B cell (primary cell): Measurements from ENCODE around the gene TTC6. TPM values are rescaled to one million over a fixed set of nuclear protein-coding genes. Genes with fewer than 3 reads are reported as not detected.

Experiments used
- ATAC-seq: fragments of 200-7000 bp; cut with Tn5 transposase; one replicate; pipeline ENCODE4 v1.10.0; 2021; ENCODE audit warnings: low read depth, mild to moderate bottlenecking, moderate number of reproducible peaks, moderate library complexity
- CTCF ChIA-PET: fragments of 350-600 bp; sonication (Branson Sonifier 250); formaldehyde crosslinking; loops from one replicate; lab custom pipeline; 2021; ENCODE audit warnings: antibody characterized with exemption, inconsistent platforms; lab: Charles Lee
- POLR2A ChIA-PET: fragments of 350-600 bp; sonication (Branson Sonifier 250); formaldehyde crosslinking; loops from one replicate; lab custom pipeline; 2021; ENCODE audit warnings: antibody characterized with exemption; lab: Charles Lee
- DNase-seq: peaks from one replicate; pipeline ENCODE4 v3.0.0; 2013
- H2AFZ ChIP-seq: 2 replicates; pipeline ENCODE4 v1.6.1; 2012; ENCODE audit warnings: mild to moderate bottlenecking, low read depth, low read length; ENCODE audit not compliant: insufficient read depth, poor library complexity, severe bottlenecking
- H3K27ac ChIP-seq, 2 donors: 1 replicate in 1 of 2; 2 replicates in 1 of 2; pipeline ENCODE4 v1.5.1; 2012 to 2013; ENCODE audit warnings: low read length in 2 of 2, mild to moderate bottlenecking in 2 of 2, moderate library complexity in 1 of 2
- H3K27me3 ChIP-seq, 4 experiments: fragments of 200-600 bp in 1 of 4; sonication (generic) in 1 of 4; replicated peaks in 1 of 4; 1 replicate in 2 of 4; 2 replicates in 2 of 4; pipeline versions ENCODE4 v1.6.1 to v1.7.0; 2013 to 2016; ENCODE audit warnings: low read length in 3 of 4, mild to moderate bottlenecking in 2 of 4, mixed read lengths in 1 of 4, moderate library complexity in 1 of 4; ENCODE audit not compliant: insufficient read depth in 4 of 4, control insufficient read depth in 3 of 4; ENCODE audit errors: control extremely low read depth in 1 of 4
- H3K36me3 ChIP-seq, 2 experiments: replicated peaks in 1 of 2; 1 replicate in 1 of 2; 2 replicates in 1 of 2; pipeline versions ENCODE4 v1.6.1 to v1.7.1; 2013; ENCODE audit warnings: low read length in 1 of 2; ENCODE audit not compliant: insufficient read depth in 2 of 2, control insufficient read depth in 1 of 2; ENCODE audit errors: control extremely low read depth in 1 of 2, extremely low read depth in 1 of 2
- H3K4me1 ChIP-seq, 2 donors: fragments of 200-600 bp in 1 of 2; sonication (generic) in 1 of 2; 1 replicate in 1 of 2; 2 replicates in 1 of 2; pipeline versions ENCODE4 v1.5.1 to v1.6.1; 2013 to 2017; ENCODE audit warnings: low read length in 2 of 2; ENCODE audit not compliant: control insufficient read depth in 2 of 2, insufficient read depth in 2 of 2
- H3K4me2 ChIP-seq: replicated peaks from 2 replicates; pipeline ENCODE3; 2012; ENCODE audit warnings: mild to moderate bottlenecking, low read depth, low read length; ENCODE audit not compliant: poor library complexity, severe bottlenecking
- H3K4me3 ChIP-seq, 5 experiments: fragments of 200-600 bp in 1 of 5; sonication (generic) in 1 of 5; 1 replicate in 3 of 5; 2 replicates in 2 of 5; pipeline versions ENCODE4 v1.5.1 to v1.7.0; 2011 to 2016; ENCODE audit warnings: low read length in 4 of 5, mild to moderate bottlenecking in 4 of 5, low read depth in 2 of 5, control low read depth in 1 of 5, moderate library complexity in 1 of 5; ENCODE audit not compliant: insufficient read depth in 1 of 5; ENCODE audit errors: control extremely low read depth in 1 of 5, extremely low read depth in 1 of 5
- H3K79me2 ChIP-seq: fragments of 200-600 bp; sonication (generic); one replicate; pipeline ENCODE4 v1.6.0; 2016; ENCODE audit warnings: low read length; ENCODE audit not compliant: control insufficient read depth, insufficient read depth
- H3K9ac ChIP-seq: fragments of 200-600 bp; sonication (generic); 2 replicates; pipeline ENCODE4 v1.6.1; 2017; ENCODE audit warnings: mild to moderate bottlenecking, low read length, moderate library complexity
- H3K9me3 ChIP-seq, 3 donors: one replicate each; pipeline versions ENCODE4 v1.6.1 to v1.7.1; 2013; ENCODE audit warnings: low read length in 2 of 3; ENCODE audit not compliant: control insufficient read depth in 2 of 3, insufficient read depth in 1 of 3; ENCODE audit errors: control extremely low read depth in 1 of 3
- H4K20me1 ChIP-seq: 2 replicates; pipeline ENCODE4 v1.6.0; 2012; ENCODE audit warnings: mild to moderate bottlenecking, low read length; ENCODE audit not compliant: insufficient read depth, control insufficient read depth, poor library complexity, severe bottlenecking
- H3K27ac Mint-ChIP-seq: one replicate; pipeline ENCODE4 v1.8.0; 2021; ENCODE audit warnings: mixed read lengths
- H3K27me3 Mint-ChIP-seq: one replicate; pipeline ENCODE4 v1.8.0; 2021; ENCODE audit warnings: mixed read lengths
- H3K4me1 Mint-ChIP-seq: one replicate; pipeline ENCODE4 v1.8.0; 2021; ENCODE audit warnings: mixed read lengths
- H3K4me3 Mint-ChIP-seq: one replicate; pipeline ENCODE4 v1.8.0; 2021; ENCODE audit warnings: mixed read lengths
- H3K9me3 Mint-ChIP-seq: one replicate; pipeline ENCODE4 v1.8.0; 2022; ENCODE audit warnings: mixed read lengths; ENCODE audit not compliant: insufficient read depth
- CTCF ChIP-seq: fragments of 200-600 bp; IDR thresholded peaks from one replicate; pipeline ENCODE4 v1.8.0; 2022; ENCODE audit warnings: antibody characterized with exemption, mild to moderate bottlenecking
- EZH2 ChIP-seq: IDR thresholded peaks from 2 replicates; pipeline ENCODE4 v1.6.1; 2012; ENCODE audit warnings: borderline replicate concordance, low read depth, mild to moderate bottlenecking, moderate library complexity, low read length; ENCODE audit not compliant: insufficient read depth, poor library complexity, severe bottlenecking
- WGBS: methylation state at CpG from one replicate; pipeline ENCODE4 v1.1.5; 2013; ENCODE audit warnings: missing lambda C conversion rate; ENCODE audit not compliant: insufficient coverage; 5-methylcytosine and 5-hydroxymethylcytosine counted together
- intact Hi-C: fragments of 100-400 bp; cut with micrococcal nuclease; formaldehyde crosslinking; loops from one replicate; pipeline ENCODE4 v1.10.0; 2022
- polyA plus RNA-seq: library from polyadenylated mRNA; depleted of rRNA; stranded (reverse); fragments of >200 nt; gene quantifications from 2 replicates; pipeline ENCODE4 v1.2.3, GENCODE V29; 2012
- total RNA-seq, 2 donors: library from RNA; stranded (reverse); fragments of 120-200 nt in 1 of 2; gene quantifications; 1 replicate in 1 of 2; 2 replicates in 1 of 2; pipeline versions ENCODE4 v1.2.3 to v1.2.4, GENCODE V29; 2013 to 2022

Gene TTC6
- total and polyA plus RNA-seq, 2 donors (not counting 1 experiment from before 2014, with no cell fraction given) = not detected

GRCh38 chr14:37597538-37597913 lies 2.1 kb downstream of the TTC6 start:
- no peak overlapping the region for H3K4me3 ChIP-seq
- H3K27ac Mint-ChIP-seq = no peak overlapping the region
- H3K9ac ChIP-seq = no peak overlapping the region
- ATAC-seq = no peak
- no peak overlapping the region for H3K27ac ChIP-seq
- POLR2A ChIA-PET = no interaction called here
- no peak for TF ChIP-seq EZH2
- TF ChIP-seq CTCF = no peak
- peaks cover 13% of the 10 kb centered on the region for H3K4me1 Mint-ChIP-seq
- H3K27me3 ChIP-seq = peaks cover 1 to 82% (median 50%) of the 10 kb centered on the region in 4 experiments
- peaks cover 0 to 50% (median 2%) of the 10 kb centered on the region in 3 donors for H3K9me3 ChIP-seq
- DNase-seq = no peak
- peaks cover 13 to 26% of the 10 kb centered on the region in 2 donors for H3K4me1 ChIP-seq
- no peaks in the 10 kb centered on the region for H4K20me1 ChIP-seq
- intact Hi-C loops = no loop called here
- H3K27me3 Mint-ChIP-seq = peaks cover 75% of the 10 kb centered on the region
- peaks cover under 1% of the 10 kb centered on the region for H3K9me3 Mint-ChIP-seq
- H3K4me2 ChIP-seq = no peak overlapping the region
- H3K36me3 ChIP-seq = no peaks in the 10 kb centered on the region
- CTCF ChIA-PET = no interaction called here
- WGBS = 18% methylated on average over 18 of the region's 20 CpGs
- no peak overlapping the region for H2AFZ ChIP-seq
- H3K4me3 Mint-ChIP-seq = no peak overlapping the region
- no peaks in the 10 kb centered on the region for H3K79me2 ChIP-seq

GRCh38 chr14:37597914-37598746 lies 2.7 kb downstream of the TTC6 start:
- DNase-seq = no peak
- Histone ChIP-seq H3K79me2 (no peaks in the 10 kb centered on the region), H3K36me3 (no peaks in the 10 kb centered on the region), H3K4me2 (peak overlapping the region; percentile 34), H3K9me3 (peaks cover 0 to 52% (median 0%) of the 10 kb centered on the region in 3 donors), H3K27me3 (peaks cover 1 to 81% (median 48%) of the 10 kb centered on the region in 4 experiments), H2AFZ (peak overlapping the region; percentile 27), H3K4me3 (no peak overlapping the region), H3K9ac (no peak overlapping the region), H3K27ac (no peak overlapping the region), H3K4me1 (peaks cover 13 to 26% of the 10 kb centered on the region in 2 donors), H4K20me1 (no peaks in the 10 kb centered on the region)
- Mint-ChIP-seq H3K27ac (no peak overlapping the region), H3K4me1 (peaks cover 13% of the 10 kb centered on the region), H3K27me3 (peaks cover 73% of the 10 kb centered on the region), H3K4me3 (no peak overlapping the region), H3K9me3 (no peaks in the 10 kb centered on the region)
- CTCF ChIA-PET = no interaction called here
- intact Hi-C loops = no loop called here
- no peak for ATAC-seq
- 9% methylated on average over 45 of the region's 50 CpGs for WGBS
- TF ChIP-seq CTCF (no peak), EZH2 (no peak)
- POLR2A ChIA-PET = no interaction called here
